Activated CD8-positive, alpha-beta T cell treated with anti-CD3 and anti-CD28 coated beads for 36 hours (primary cell): ENCODE measurements around the gene AKAP13. TPM values are rescaled to one million over a fixed set of nuclear protein-coding genes. Genes with fewer than 3 reads are reported as not detected.

ENCODE experiments used
- ATAC-seq: fragments of 200-7000 bp; cut with Tn5 transposase; one replicate; pipeline ENCODE4 v1.10.0; 2021; ENCODE audit warnings: mild to moderate bottlenecking, moderate library complexity
- CTCF ChIA-PET: fragments of 350-600 bp; sonication (Branson Sonifier 250); formaldehyde crosslinking; loops from one replicate; lab custom pipeline; 2021; ENCODE audit warnings: antibody characterized with exemption; lab: Charles Lee
- POLR2A ChIA-PET: fragments of 350-600 bp; sonication (Branson Sonifier 250); formaldehyde crosslinking; loops from one replicate; lab custom pipeline; 2021; ENCODE audit warnings: antibody characterized with exemption; lab: Charles Lee
- DNase-seq: peaks from one replicate; pipeline ENCODE4 v3.0.0-alpha.2; 2020
- H3K27ac Mint-ChIP-seq: one replicate; pipeline ENCODE4 v1.8.0; 2021; ENCODE audit warnings: mild to moderate bottlenecking, mixed read lengths
- H3K27me3 Mint-ChIP-seq: one replicate; pipeline ENCODE4 v1.8.0; 2021; ENCODE audit warnings: mixed read lengths
- H3K36me3 Mint-ChIP-seq: one replicate; pipeline ENCODE4 v1.8.0; 2021; ENCODE audit warnings: low read depth, mixed read lengths
- H3K4me1 Mint-ChIP-seq: one replicate; pipeline ENCODE4 v1.8.0; 2021; ENCODE audit warnings: low read depth, mixed read lengths
- H3K4me3 Mint-ChIP-seq: one replicate; pipeline ENCODE4 v1.8.0; 2021; ENCODE audit warnings: mild to moderate bottlenecking, moderate library complexity, mixed read lengths
- H3K9me3 Mint-ChIP-seq: one replicate; pipeline ENCODE4 v1.8.0; 2021; ENCODE audit warnings: mixed read lengths
- CTCF ChIP-seq: fragments of 200-600 bp; IDR thresholded peaks from one replicate; pipeline ENCODE4 v1.8.0; 2022; ENCODE audit warnings: antibody characterized with exemption, mild to moderate bottlenecking
- intact Hi-C: fragments of 100-400 bp; cut with micrococcal nuclease; formaldehyde crosslinking; loops from one replicate; pipeline ENCODE4 v1.10.0; 2022
- total RNA-seq, 2 experiments: library from RNA; stranded (reverse); gene quantifications; one replicate each; pipeline ENCODE4 v1.2.3, GENCODE V29; 2021

AKAP13 gene
- total RNA-seq, 2 experiments from 2014 or later, result 79.1 to 79.5 TPM

- Mint-ChIP-seq H3K4me1 (peaks cover 45% of the 10 kb centered on the region), H3K9me3 (no peaks in the 10 kb centered on the region), H3K4me3 (no peak overlapping the region), H3K36me3 (peaks cover 3% of the 10 kb centered on the region), H3K27ac (no peak overlapping the region), H3K27me3 (no peaks in the 10 kb centered on the region)
- ChIA-PET POLR2A (no interaction called here), CTCF (interaction anchor here (0.7 kb wide), 1 partner anchor 55 kb away, joined by 3 read pairs; no protein-coding TSS in a partner anchor)
- intact Hi-C loops, result no loop called here
- DNase-seq (no peak), ATAC-seq (no peak)
- no peak for TF ChIP-seq CTCF
These were observed 5.9 kb downstream of the AKAP13 start for GRCh38 chr15:85386261-85386660.

- POLR2A ChIA-PET, result interaction anchor here (0.6 to 0.7 kb wide), 2 partner anchors 8 to 18 kb away, joined by 3 read pairs; no protein-coding TSS in a partner anchor
These were observed 8.3 kb downstream of the AKAP13 start for GRCh38 chr15:85388566-85389305.

GRCh38 chr15:85389306-85389650 lies 8.9 kb downstream of the AKAP13 start:
- Mint-ChIP-seq H3K4me3 (no peak overlapping the region), H3K4me1 (peaks cover 35% of the 10 kb centered on the region), H3K9me3 (no peaks in the 10 kb centered on the region), H3K27me3 (no peaks in the 10 kb centered on the region), H3K36me3 (peaks cover 7% of the 10 kb centered on the region), H3K27ac (no peak overlapping the region)
- ATAC-seq, result no peak
- DNase-seq, result no peak
- no peak for TF ChIP-seq CTCF
- ChIA-PET CTCF (interaction anchor here (0.8 to 1.5 kb wide), 4 partner anchors 12 to 87 kb away, joined by 4 to 5 read pairs (median 4); no protein-coding TSS in a partner anchor), POLR2A (interaction anchor here (0.6 to 0.7 kb wide), 2 partner anchors 8 to 18 kb away, joined by 3 read pairs; no protein-coding TSS in a partner anchor)
- intact Hi-C loops, result no loop called here

More at GRCh38 chr15:85388566-85389305, 8.3 kb downstream of the AKAP13 start:
- Mint-ChIP-seq H3K27me3 (no peaks in the 10 kb centered on the region), H3K4me1 (peaks cover 35% of the 10 kb centered on the region), H3K9me3 (no peaks in the 10 kb centered on the region), H3K4me3 (no peak overlapping the region), H3K27ac (no peak overlapping the region), H3K36me3 (peaks cover 7% of the 10 kb centered on the region)
- CTCF ChIA-PET, result interaction anchor here (1.2 to 1.5 kb wide), 3 partner anchors 11 to 88 kb away, joined by 4 to 5 read pairs (median 5); no protein-coding TSS in a partner anchor
- intact Hi-C loops, result no loop called here
- no peak for ATAC-seq
- no peak for TF ChIP-seq CTCF
- DNase-seq, result no peak

- TF ChIP-seq CTCF, result no peak
- DNase-seq, result no peak
- no peak for ATAC-seq
- peaks cover 7% of the 10 kb centered on the region for H3K36me3 Mint-ChIP-seq
- CTCF ChIA-PET, result interaction anchor here (0.8 to 1.5 kb wide), 3 partner anchors 13 to 86 kb away, joined by 4 to 5 read pairs (median 4); no protein-coding TSS in a partner anchor
- intact Hi-C loops, result no loop called here
- H3K27me3 Mint-ChIP-seq, result no peaks in the 10 kb centered on the region
- no peaks in the 10 kb centered on the region for H3K9me3 Mint-ChIP-seq
- POLR2A ChIA-PET, result no interaction called here
- no peak overlapping the region for H3K4me3 Mint-ChIP-seq
- H3K4me1 Mint-ChIP-seq, result peaks cover 38% of the 10 kb centered on the region
- H3K27ac Mint-ChIP-seq, result no peak overlapping the region
These were observed 9.4 kb downstream of the AKAP13 start for GRCh38 chr15:85389772-85390171.

- peaks cover 41% of the 10 kb centered on the region for H3K4me1 Mint-ChIP-seq
- ATAC-seq, result no peak
These were observed 12.8 kb downstream of the AKAP13 start for GRCh38 chr15:85393210-85393609.

More at GRCh38 chr15:85393210-85393609, 12.8 kb downstream of the AKAP13 start:
- ChIA-PET CTCF (interaction anchor here (1.2 kb wide), 2 partner anchors 11 to 19 kb away, joined by 3 to 4 read pairs; no protein-coding TSS in a partner anchor), POLR2A (interaction anchor here (0.5 to 1.7 kb wide), 4 partner anchors 9 to 87 kb away, joined by 3 to 5 read pairs (median 4); no protein-coding TSS in a partner anchor)
- no peak for DNase-seq
- H3K27me3 Mint-ChIP-seq, result no peaks in the 10 kb centered on the region
- H3K27ac Mint-ChIP-seq, result no peak overlapping the region
- intact Hi-C loops, result no loop called here
- H3K9me3 Mint-ChIP-seq, result no peaks in the 10 kb centered on the region
- peaks cover 5% of the 10 kb centered on the region for H3K36me3 Mint-ChIP-seq
- no peak for TF ChIP-seq CTCF
- H3K4me3 Mint-ChIP-seq, result no peak overlapping the region
